ENCODE data around the gene SETD1B.

The SETD1B gene

DNA sequence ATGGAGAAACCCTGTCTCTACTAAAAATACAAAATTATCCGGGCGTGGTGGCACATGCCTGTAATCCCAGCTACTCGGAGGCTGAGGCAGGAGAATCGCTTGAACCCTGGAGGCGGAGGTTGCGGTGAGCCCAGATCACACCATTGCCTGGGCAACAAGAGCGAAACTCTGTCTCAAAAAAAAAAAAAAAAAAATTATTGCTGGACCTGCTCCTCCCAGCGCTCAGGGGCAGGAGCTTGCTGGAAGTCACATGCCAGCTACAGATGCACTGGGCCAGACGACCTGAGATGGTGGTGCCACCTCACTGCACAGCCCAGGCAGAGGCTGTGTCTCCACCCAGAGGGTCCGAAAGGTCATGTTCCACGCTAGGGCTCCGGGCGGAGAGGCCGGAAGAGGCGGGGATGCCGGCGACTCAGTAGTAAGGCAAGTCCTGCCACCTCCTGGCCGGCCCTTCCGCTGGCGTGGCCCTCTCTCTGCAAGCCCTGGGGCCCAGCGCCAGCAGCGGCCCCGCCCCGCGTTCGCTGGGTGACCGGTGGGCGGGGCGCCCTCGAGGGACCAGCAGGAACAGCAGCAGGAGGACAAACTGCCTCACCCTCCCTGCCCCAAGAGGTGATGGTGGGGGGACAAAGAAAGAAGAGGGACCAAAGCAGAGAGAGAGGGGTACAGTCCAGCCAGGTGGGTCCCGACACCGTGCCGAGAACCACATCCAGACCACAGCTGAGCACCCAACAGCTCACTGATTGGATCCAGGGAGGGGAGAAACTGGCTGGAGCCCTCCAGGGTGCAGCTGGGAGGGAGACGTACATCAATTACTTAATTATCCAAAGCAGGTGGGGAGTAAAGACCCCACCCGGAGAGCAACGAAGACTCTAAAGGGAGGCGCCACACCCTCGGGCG, 6.7 kb upstream of the SETD1B start:
- DNase-seq: no peak

DNA sequence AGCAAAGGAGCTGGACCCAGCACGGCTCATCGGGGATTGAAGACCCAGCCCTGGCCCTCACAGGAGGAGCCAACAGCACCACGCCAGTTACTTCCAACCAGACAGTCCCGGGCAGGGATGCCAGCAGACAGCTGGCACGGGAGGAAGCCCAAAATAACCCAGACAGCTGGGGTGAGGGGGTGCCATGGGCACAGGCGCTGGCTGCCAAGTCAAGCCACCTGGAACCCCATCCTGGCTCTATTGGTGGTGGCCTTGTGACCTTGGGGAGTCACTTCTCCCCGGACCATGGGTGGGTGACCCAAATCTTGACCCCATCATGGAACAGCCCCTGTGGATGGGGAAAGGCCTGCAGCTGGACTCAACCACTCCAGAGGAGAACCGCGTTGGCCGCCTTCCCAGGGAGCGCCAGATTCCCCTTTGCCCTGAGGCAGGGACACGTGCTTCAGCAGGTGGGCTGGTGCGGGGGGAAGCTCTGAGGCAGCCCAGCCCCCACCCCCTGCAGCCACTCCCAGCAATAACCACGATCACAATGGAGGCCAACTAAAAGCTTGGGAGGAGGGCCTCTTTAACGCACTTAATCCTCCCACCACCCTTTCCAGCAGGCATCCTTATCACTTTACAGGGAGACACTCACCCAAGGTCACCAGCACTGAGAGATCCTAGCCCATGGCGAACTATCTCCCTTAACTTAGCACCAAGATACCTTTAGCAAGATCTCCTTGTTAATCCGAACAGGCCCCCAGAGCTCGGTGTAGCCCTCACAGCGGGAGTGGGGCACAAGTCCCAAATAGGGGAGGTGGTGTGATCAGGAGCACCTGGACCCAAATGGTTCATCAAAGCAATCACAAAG, 5.6 kb upstream of the SETD1B start:
- DNase-seq: no peak

GRCh38 chr12:121798787-121799155, 5.0 kb upstream of the SETD1B start:
- no peak for DNase-seq

DNA sequence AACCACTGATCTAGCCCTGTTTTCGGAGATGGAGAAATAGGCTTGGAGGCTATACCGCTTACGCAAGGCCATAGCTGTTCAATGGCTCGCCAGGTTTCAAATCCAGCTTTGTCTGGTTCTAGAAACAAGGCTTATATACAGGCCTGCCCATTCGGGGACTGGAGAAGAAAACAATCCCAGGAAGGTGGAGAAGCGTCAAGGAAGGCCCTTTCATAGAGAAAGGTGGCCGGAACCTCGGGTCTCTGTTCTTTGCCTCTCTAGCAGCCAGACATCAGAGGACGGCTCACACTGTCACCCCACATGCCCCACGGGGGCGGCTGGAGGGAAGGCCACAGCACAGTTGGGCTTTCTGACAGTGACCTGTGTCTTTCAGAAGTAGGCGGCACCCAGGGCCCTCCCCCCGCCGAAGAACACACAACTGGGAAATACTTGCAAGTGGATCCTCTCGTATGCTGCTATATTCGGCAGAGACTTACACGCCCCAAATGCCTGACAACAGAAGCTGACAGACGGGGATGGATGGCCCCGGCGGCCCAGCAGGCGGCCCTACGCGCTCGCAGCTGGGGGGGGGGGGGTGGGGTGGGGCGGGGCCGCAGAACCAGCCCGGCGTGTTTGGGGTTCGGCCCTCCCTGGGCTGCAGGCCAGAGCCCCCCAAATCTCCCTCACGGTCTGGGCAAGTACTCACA, 4.5 kb upstream of the SETD1B start:
- peak; percentile 64 to 69 for DNase-seq

- peak; percentile 52 to 72 for DNase-seq
Observed at GRCh38 chr12:121799842-121800693, 3.7 kb upstream of the SETD1B start.

DNA sequence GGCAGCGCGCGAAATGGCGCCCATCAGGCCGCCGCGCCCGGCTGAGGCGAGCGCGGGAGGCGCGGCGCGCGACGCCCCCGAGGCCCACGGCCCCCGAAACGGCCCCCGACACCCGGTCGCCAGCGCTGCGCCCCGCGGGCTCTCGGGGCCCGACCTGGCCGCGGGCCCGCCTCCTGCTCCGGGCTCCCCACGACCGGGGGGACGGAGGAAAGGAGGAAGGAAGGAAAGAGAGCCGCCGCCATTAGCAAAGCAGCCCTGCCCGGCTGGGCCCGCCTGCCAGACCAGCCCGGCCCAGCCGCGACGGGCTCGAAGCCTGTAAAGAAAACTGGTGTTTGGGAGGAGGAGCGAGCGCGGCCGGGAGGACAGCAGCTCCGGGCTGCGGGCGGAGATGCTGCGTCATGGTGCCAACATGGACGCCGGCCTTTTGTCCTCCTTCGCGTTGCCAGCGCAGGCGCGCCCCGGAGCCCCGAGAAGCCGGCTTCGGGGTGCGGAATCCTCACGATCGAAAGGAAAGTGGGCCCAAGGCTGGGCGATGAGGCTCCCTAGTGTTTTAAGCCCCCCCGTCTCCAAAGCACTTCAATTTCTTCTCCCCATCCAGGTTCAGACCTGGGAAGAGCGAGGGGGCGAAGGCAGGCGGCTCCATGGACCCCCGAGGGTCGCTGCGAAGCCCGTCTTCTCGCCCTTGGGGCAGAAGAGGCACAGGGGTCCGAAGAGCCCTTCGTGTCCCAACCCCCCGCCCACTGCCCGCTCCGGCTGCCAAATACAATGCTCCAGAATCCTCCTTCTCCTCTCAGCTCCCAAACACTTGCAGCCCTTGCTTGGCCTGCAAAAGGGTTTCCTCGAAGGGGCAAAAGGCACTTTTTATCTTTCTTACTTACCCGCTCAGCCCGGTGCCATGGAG, 2.9 kb upstream of the SETD1B start:
- DNase-seq: peak in 1 of 2 experiments; percentile 16

GRCh38 chr12:121801595-121802484, 2.0 kb upstream of the SETD1B start:
- DNase-seq: peak in 1 of 2 experiments; percentile 17

GRCh38 chr12:121802485-121802842, 1.3 kb upstream of the SETD1B start:
- DNase-seq: peak in 1 of 2 experiments; percentile 56

- DNase-seq: peak; percentile 98 to 99
Observed at GRCh38 chr12:121802843-121803698, 738 bp upstream of the SETD1B start.

DNA sequence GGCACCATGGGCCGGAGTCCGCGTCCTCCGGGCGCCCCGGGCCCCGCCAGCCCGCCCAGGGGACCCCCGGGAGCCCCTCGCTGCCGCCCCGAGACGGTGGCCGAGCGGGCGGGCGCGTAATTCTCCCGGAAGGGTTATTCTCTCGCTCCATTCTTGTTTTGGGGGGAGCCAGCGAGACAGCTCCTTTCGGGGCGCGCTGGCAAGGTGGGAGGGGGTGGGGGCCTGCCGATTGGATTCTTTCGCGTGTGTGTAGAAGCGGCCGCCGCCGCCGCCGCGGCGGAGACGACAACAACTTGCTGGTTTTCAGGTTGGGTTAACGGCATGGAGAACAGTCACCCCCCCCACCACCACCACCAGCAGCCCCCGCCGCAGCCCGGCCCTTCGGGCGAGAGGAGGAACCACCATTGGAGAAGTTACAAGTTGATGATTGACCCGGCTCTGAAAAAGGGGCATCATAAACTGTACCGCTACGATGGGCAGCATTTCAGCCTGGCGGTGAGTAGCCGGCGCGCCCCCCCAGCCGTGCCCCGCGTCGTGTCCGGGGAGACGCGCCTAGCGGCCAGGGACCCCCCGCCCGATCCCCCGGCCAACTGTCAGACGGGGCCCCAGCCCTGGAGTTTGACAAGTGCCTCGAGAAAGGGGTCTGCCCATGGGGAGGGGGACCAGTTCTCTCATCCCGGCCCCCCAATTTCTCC, 755 bp downstream of the SETD1B start:
- peak; percentile 22 to 28 for DNase-seq

DNA sequence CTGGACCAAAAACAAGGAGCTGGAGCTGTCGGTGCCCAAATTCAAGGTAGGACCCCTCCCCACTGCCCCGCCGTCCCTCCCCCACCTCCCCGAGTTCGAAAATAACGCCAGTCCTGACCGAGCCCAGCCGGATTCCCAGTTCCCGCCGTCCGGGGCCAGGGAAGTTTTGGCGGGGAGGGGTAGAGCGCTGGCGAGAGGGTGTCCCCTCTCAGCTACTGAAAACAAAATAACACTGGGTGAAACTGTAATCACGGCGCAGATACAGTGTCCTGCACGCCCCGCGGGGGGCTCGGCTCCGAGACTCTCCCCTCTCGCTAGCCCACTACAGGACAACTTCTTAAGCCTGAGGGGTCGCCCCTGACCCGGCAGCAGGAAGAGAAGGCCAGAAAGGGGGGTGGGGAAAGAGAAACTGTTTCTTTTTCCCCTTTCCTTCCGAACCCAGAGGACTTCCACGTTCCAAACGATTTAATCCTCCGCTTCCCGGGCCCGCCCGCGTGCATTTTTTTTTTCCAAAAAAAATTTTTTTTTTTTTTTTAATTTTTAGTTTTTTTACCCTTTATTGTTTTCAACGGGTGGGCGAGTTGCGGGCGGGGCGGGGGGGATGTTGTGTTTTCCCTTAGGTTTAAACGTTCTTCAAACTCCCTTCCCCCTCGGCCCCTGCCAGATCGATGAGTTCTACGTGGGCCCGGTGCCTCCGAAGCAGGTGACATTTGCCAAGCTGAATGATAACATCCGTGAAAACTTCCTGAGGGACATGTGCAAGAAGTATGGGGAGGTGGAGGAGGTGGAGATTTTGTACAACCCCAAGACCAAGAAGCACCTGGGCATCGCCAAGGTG, 1.6 kb downstream of the SETD1B start:
- peak in 1 of 2 experiments; percentile 19 for DNase-seq

- peak; percentile 56 to 61 for DNase-seq
Observed at GRCh38 chr12:121806009-121806545, 2.3 kb downstream of the SETD1B start.

DNA sequence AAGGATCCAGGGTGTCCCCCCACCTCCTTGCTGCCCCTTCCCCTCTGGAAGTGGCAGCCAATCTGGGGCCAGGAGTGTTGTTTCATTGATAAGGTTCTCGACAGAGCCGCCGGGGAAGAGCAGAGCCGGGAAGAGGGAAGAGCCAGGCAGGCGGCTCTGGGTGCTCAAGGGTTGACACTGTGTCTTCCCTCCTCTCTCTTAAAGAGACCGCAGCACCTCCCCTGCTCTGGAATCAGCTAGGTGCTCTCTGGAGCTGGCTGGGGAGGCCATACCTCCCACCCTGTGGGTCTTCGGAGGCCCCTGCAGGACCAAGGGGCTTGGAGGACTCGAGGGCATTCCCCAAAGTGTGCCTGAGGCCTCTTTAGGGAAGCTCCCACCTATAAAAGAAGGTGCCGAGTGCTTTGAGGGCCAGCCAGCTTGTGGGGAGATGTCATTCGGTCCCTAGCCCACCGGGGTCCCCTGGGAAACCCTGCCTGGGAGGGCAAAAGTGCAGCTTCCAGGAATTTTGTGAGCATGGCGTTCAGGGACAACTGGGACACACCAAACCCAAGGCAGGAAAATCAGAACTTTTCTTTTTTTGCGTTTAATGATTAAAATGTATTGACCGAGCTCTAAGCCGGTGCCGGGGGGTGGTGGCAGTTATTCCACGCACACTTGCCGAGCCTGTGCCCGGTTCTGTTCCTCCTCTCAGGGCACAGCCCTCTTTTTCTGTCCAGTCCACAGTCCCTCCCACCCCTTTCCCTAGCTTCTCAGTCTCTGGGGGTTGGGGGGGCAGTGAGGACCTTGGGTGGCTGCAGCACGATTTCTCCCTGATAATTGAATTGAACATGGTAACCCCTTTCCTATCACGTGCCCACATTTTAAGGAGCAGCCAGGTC, 3.0 kb downstream of the SETD1B start:
- DNase-seq: peak; percentile 56 to 61

GRCh38 chr12:121807642-121808347, 4.0 kb downstream of the SETD1B start:
- DNase-seq: no peak

GRCh38 chr12:121808623-121809022, 4.8 kb downstream of the SETD1B start:
- DNase-seq: no peak
